B cell (primary cell): ENCODE results near the gene DPH2.

Experiments used
- EZH2 ChIP-seq: IDR thresholded peaks from 2 replicates; pipeline ENCODE4 v1.6.1; 2012; ENCODE audit warnings: borderline replicate concordance, low read depth, mild to moderate bottlenecking, moderate library complexity, low read length; ENCODE audit not compliant: insufficient read depth, poor library complexity, severe bottlenecking
- TF ChIP-seq, protein P1 (sequence below): fragments of 200-600 bp; IDR thresholded peaks from one replicate; pipeline ENCODE4 v1.8.0; 2022; ENCODE audit warnings: antibody characterized with exemption, mild to moderate bottlenecking

- TF ChIP-seq, protein P1, sequence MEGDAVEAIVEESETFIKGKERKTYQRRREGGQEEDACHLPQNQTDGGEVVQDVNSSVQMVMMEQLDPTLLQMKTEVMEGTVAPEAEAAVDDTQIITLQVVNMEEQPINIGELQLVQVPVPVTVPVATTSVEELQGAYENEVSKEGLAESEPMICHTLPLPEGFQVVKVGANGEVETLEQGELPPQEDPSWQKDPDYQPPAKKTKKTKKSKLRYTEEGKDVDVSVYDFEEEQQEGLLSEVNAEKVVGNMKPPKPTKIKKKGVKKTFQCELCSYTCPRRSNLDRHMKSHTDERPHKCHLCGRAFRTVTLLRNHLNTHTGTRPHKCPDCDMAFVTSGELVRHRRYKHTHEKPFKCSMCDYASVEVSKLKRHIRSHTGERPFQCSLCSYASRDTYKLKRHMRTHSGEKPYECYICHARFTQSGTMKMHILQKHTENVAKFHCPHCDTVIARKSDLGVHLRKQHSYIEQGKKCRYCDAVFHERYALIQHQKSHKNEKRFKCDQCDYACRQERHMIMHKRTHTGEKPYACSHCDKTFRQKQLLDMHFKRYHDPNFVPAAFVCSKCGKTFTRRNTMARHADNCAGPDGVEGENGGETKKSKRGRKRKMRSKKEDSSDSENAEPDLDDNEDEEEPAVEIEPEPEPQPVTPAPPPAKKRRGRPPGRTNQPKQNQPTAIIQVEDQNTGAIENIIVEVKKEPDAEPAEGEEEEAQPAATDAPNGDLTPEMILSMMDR: no peak
- no peak for TF ChIP-seq EZH2
These were observed 44.7 kb downstream of the DPH2 start for GRCh38 chr1:44014365-44015104.
